GM10266 (cell line): ENCODE data around the gene LRRC4B.

Experiments used
- DNase-seq: peaks from one replicate; pipeline ENCODE4 v3.0.0; 2012; ENCODE audit errors: extremely low spot score
- TF ChIP-seq, protein P1 (sequence below): IDR thresholded peaks from 2 replicates; pipeline ENCODE4 v1.5.1; 2012; ENCODE audit warnings: mild to moderate bottlenecking, low read depth; ENCODE audit not compliant: control insufficient read depth, insufficient read depth; ENCODE audit errors: missing control alignments

The LRRC4B gene

DNA sequence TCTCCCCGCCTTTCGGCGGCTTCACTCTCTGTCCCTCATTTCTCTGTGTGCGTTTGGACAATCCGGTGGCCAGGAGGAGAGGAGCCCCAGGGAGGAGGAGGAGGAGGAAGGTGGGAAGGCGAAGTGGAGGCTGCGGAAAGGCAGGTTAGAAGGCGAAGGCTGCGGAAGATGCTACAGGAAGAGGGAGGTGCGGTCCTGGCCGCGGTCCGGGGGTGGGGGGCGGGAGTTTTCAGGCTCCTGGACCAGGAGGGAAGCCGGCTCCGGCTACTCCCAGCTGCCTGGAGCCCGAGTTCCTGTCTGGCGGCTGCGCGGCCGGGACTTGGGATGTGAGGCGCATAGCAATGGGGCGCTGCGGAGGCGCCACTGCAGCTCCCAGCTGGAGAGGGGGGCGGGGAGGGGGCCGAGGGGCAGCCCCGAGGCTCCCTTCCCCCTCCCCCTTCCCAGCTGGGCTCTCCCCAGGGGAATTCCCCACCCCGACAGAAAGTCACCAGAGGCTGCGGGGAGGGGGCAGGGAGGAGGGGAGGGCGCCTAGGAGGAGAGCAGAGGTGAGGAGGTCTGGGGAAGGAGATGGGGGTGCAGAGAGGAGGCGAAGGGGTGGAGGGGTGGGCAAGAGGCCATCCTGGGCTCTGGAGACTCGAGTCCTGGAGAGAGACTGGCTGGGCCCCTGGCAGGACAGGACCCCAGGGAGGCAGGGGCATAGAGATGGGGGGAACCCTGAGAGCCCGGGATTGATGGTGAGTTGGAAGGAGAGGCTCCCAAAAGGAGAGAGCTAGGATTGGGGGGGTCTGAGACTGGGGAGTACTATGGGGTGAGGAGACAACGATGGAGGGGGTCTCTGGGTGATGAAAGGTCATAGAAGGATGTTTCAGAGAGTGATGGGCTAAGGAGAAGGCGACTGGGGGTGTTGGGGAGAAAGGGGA lies 2.0 kb downstream of the LRRC4B start:
- TF ChIP-seq, protein P1, sequence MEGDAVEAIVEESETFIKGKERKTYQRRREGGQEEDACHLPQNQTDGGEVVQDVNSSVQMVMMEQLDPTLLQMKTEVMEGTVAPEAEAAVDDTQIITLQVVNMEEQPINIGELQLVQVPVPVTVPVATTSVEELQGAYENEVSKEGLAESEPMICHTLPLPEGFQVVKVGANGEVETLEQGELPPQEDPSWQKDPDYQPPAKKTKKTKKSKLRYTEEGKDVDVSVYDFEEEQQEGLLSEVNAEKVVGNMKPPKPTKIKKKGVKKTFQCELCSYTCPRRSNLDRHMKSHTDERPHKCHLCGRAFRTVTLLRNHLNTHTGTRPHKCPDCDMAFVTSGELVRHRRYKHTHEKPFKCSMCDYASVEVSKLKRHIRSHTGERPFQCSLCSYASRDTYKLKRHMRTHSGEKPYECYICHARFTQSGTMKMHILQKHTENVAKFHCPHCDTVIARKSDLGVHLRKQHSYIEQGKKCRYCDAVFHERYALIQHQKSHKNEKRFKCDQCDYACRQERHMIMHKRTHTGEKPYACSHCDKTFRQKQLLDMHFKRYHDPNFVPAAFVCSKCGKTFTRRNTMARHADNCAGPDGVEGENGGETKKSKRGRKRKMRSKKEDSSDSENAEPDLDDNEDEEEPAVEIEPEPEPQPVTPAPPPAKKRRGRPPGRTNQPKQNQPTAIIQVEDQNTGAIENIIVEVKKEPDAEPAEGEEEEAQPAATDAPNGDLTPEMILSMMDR = no peak
- peak; percentile 69 for DNase-seq

DNA sequence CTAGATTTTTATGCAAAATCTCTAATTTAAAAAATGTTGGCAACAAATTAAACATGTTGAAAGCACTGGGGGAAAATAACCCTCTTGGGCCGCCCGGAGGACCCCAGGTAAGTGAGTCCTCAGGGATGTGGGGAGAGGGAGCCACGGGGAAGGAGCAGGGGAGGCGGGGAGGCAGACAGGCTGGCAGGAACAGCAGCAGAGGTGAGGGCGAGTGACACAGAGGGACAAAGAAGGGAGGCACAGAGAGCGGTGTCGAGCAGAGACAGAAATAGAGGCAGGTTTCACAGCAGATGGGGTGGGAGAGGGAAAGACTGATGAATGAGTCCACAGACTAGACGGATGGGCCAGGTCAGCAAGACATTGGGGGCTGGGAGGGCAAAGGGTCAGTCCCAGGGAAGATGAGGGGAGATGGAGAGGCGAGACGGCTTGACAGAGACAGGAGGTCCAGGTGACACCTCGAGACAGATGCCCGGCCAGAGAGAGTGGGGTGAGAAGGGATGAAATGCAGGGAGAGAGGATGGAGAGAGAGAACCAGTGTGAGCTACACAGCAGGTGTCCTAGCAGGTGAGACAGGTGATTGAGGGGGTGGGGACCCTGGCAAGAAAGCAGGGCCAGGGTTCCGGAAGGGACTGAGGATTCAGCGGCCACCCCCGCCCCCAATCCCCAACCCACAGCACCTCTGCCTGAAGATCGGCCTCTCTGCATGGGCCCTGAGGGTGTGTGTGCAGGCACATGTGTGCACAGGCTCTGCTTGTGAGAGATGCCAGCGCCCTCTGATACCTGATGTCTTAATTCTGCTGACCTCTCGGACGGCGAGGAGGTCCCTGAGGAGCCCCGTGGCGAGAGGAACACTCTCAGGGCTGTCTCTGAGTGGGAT lies 3.8 kb downstream of the LRRC4B start:
- DNase-seq = no peak
- TF ChIP-seq, protein P1 = no peak

- TF ChIP-seq, protein P1 = no peak
- DNase-seq = no peak
Measured at GRCh38 chr19:50563597-50563996, 4.6 kb downstream of the LRRC4B start.

- TF ChIP-seq, protein P1 = no peak
Measured at GRCh38 chr19:50562996-50563395, 5.2 kb downstream of the LRRC4B start.

DNA sequence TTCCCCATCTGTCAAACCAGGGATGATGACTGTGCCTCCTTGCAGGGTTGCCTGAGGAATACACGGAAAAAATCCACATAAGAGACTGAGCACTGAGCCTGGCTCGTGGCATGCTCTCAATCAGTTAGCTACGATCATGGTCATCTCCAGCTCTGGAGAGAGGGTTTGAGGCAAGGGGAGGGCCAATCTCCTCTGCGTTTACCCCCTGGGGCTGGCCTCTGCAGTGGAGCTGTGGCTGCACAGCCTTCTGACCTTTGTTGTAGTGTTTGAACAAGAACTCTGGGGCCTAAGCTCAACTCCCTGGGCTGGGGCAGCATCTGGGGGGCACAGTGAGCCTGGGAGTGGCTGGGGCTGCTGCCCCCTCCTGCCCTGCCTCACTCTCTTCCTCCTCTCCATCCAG lies 5.9 kb downstream of the LRRC4B start:
- DNase-seq = no peak
- TF ChIP-seq, protein P1 = no peak

More at GRCh38 chr19:50562996-50563395, 5.2 kb downstream of the LRRC4B start:
- no peak for DNase-seq

- TF ChIP-seq, protein P1 = no peak
- DNase-seq = no peak
Measured at GRCh38 chr19:50559636-50560035, 8.6 kb downstream of the LRRC4B start.

- DNase-seq = no peak
- TF ChIP-seq, protein P1 = no peak
Measured at GRCh38 chr19:50558449-50558848, 9.8 kb downstream of the LRRC4B start.
